ENCODE data around the gene THOC5. TPM values are rescaled to one million over a fixed set of nuclear protein-coding genes. Genes with fewer than 3 reads are reported as not detected.

The THOC5 gene
- total and polyA plus RNA-seq, 3 experiments from 2014 or later, result 28.5 to 64.1 (median 62.6) TPM

DNA sequence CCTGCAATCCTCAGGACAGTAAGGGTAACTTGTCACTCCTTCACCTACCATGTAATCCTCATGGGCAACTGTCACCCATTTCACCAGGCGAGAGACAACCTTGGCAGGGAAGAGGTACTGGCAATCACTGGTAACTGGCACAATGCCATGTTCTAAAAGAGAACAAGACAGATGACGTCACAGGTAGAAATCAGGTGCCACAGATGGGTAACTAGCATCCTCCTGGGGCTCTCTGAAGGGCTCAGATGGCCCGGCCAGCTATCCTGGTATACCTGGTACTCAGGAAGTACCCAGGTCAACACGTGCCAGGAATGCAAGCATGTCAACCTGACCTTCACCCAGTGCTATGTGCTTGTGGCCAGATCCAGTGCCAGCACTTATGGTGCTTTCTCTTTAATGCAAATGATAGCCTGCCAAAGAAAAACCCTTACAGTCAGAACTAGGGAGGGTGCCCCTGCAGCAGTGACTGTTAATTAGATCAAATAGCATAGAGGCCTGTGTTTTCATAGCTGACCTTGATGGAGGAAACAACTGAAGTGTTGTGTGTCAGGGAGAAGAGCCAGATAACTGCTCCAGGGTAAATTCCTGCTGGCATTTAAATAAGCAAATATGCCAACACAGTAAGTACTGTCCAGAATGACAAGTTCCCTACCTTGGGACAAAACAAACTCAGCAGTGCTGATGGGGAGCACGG is 36.2 kb downstream of the THOC5 start:
- Histone ChIP-seq H3K9me3 (ENCODE audit: low read length) (no peaks in the 10 kb centered on the region), H3K27me3 (ENCODE audit: insufficient read depth, low read length, poor library complexity, severe bottlenecking) (no peaks in the 10 kb centered on the region), H3K36me3 (ENCODE audit: insufficient read depth, low read length) (peaks cover 58% of the 10 kb centered on the region), H3K4me1 (ENCODE audit: insufficient read depth, low read length) (no peaks in the 10 kb centered on the region), H3K27ac (ENCODE audit: low read depth, low read length) (no peak overlapping the region), H3K4me3 (ENCODE audit: low read length) (no peak overlapping the region)
- no peak for DNase-seq
- Mint-ChIP-seq H3K36me3 (peaks cover 4 to 80% (median 18%) of the 10 kb centered on the region in 3 donors), H3K4me1 (no peaks in the 10 kb centered on the region), H3K4me3 (no peak overlapping the region), H3K9me3 (no peaks in the 10 kb centered on the region), H3K27me3 (no peaks in the 10 kb centered on the region), H3K27ac (peak overlapping the region in 3 of 8 donors; percentile 26 to 70 (median 54))
- POLR2A ChIA-PET, result no interaction called here
- CTCF ChIA-PET, result no interaction called here

DNA sequence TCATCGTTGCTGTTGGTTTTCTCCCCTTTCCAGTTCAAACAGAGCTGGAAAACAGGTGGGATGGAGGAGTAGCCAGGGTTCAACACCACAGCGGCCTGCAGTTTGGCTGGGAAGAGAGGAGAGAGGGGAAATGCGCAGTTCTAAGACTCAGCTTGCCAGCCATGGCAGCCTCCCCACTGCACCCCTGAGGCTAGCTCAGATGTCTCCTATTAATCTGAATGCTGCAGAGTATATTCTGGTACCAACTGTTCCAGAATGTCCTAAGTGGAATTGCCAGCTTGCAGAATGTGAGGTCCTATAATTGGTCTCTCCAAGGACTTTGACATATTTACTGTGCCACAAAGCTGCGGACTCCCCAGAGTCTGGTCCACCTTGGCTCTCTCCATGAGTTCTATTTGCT is 41.5 kb downstream of the THOC5 start:
- ChIA-PET POLR2A (no interaction called here), CTCF (no interaction called here)
- no peak overlapping the region for H3K4me3 Mint-ChIP-seq
- H3K36me3 Mint-ChIP-seq, result peaks cover 0 to 80% (median 16%) of the 10 kb centered on the region in 3 donors
- Histone ChIP-seq H3K27me3 (ENCODE audit: insufficient read depth, low read length, poor library complexity, severe bottlenecking) (no peaks in the 10 kb centered on the region), H3K9me3 (ENCODE audit: low read length) (no peaks in the 10 kb centered on the region), H3K27ac (ENCODE audit: low read depth, low read length) (no peak overlapping the region), H3K36me3 (ENCODE audit: insufficient read depth, low read length) (peaks cover 40% of the 10 kb centered on the region), H3K4me3 (ENCODE audit: low read length) (no peak overlapping the region), H3K4me1 (ENCODE audit: insufficient read depth, low read length) (no peaks in the 10 kb centered on the region)
- H3K27ac Mint-ChIP-seq, result peak overlapping the region in 2 of 8 donors; percentile 52 to 75
- no peaks in the 10 kb centered on the region for H3K27me3 Mint-ChIP-seq
- H3K9me3 Mint-ChIP-seq, result no peaks in the 10 kb centered on the region
- no peaks in the 10 kb centered on the region for H3K4me1 Mint-ChIP-seq
- no peak for DNase-seq

DNA sequence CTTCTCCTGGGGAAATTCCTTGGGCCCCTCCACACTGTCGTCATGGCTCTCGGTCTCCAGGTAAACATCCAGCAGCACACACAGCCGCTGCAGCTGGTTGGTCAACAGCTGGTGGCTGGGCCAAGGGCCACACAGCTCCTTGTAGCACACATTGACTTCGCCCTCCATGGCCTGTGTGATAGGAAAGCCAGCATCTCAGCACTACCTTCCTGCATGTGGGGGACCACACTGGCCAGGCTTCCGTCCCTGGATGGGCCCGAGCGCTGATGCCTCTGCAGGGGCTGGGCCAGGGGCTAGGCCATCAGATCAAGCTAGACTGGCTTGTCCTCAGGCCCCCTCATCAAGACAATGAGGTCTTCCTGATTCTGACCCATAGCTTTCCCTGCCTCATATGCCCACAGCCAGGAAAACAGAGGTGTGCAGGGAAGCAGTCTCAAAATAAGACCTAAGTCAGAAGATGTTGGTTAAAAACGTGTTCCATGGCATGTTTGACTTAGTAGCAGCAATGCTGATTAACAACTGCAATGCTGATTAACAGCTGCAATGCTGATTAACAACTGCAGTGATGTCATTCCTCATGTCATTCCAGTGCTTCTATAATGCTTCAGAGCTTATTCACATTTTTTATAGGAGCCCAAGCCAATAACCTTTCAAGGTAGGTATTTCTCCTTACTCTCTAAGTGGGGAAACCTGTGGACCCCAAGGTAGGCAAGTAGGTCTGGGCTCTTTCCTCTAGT is 42.3 kb downstream of the THOC5 start:
- Mint-ChIP-seq H3K36me3 (peaks cover 0 to 80% (median 16%) of the 10 kb centered on the region in 3 donors), H3K27me3 (no peaks in the 10 kb centered on the region), H3K4me1 (no peaks in the 10 kb centered on the region), H3K4me3 (no peak overlapping the region), H3K27ac (peak overlapping the region in 3 of 8 donors; percentile 15 to 33 (median 29)), H3K9me3 (no peaks in the 10 kb centered on the region)
- Histone ChIP-seq H3K9me3 (ENCODE audit: low read length) (no peaks in the 10 kb centered on the region), H3K36me3 (ENCODE audit: insufficient read depth, low read length) (peaks cover 33% of the 10 kb centered on the region), H3K27ac (ENCODE audit: low read depth, low read length) (no peak overlapping the region), H3K4me3 (ENCODE audit: low read length) (no peak overlapping the region), H3K27me3 (ENCODE audit: insufficient read depth, low read length, poor library complexity, severe bottlenecking) (no peaks in the 10 kb centered on the region), H3K4me1 (ENCODE audit: insufficient read depth, low read length) (no peaks in the 10 kb centered on the region)
- no peak for DNase-seq
- POLR2A ChIA-PET, result no interaction called here
- CTCF ChIA-PET, result interaction anchor here (1.5 kb wide), 1 partner anchor 10 kb away, joined by 5 read pairs; no protein-coding TSS in a partner anchor

DNA sequence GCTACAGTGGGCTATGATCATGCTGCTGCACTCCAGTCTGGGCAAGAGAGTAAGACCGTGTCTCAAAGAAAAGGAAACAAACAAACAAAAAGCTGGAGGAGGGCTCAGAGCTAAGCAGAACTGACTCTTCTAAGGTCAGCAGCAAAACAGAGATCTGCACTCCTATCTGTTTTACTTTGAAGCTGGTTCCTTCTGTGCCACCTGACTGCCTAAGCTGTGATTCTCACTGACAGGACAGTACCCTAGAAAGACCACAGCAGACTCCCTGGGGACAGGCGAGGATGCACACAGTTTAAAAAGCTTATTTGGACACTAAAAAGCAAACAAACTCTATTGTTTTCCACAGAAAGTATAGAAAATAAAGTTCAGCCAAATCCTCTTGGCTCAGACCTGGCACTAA is 43.0 kb downstream of the THOC5 start:
- Mint-ChIP-seq H3K27me3 (no peaks in the 10 kb centered on the region), H3K4me1 (no peaks in the 10 kb centered on the region), H3K9me3 (no peaks in the 10 kb centered on the region), H3K36me3 (peaks cover 0 to 79% (median 15%) of the 10 kb centered on the region in 3 donors), H3K27ac (peak overlapping the region in 2 of 8 donors; percentile 38 to 46), H3K4me3 (no peak overlapping the region)
- peaks cover 31% of the 10 kb centered on the region for H3K36me3 ChIP-seq (ENCODE audit: insufficient read depth, low read length)
- H3K4me1 ChIP-seq (ENCODE audit: insufficient read depth, low read length), result no peaks in the 10 kb centered on the region
- ChIA-PET POLR2A (no interaction called here), CTCF (interaction anchor here (1.5 kb wide), 1 partner anchor 11 kb away, joined by 5 read pairs; no protein-coding TSS in a partner anchor)
- H3K27me3 ChIP-seq (ENCODE audit: insufficient read depth, low read length, poor library complexity, severe bottlenecking), result no peaks in the 10 kb centered on the region
- DNase-seq, result no peak
- H3K4me3 ChIP-seq (ENCODE audit: low read length), result no peak overlapping the region
- H3K9me3 ChIP-seq (ENCODE audit: low read length), result no peaks in the 10 kb centered on the region
- no peak overlapping the region for H3K27ac ChIP-seq (ENCODE audit: low read depth, low read length)

DNA sequence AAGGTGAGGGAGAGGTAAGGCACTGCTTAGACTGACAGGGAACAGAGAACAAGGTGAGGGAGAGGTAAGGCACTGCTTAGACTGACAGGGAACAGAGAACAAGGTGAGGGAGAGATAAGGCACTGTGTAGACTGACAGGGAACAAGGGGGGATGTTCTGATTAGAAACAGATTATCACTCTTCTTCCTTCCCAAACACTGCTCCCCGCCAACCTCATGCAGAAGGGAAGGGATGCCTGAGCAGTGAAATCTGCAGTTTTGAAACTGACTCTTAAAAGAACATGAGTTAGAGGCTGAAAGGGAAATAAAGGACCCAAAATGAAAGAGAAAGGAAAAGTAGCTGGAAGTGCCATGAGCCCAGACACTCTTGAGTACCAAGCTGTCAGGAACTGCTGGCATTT is 43.7 kb downstream of the THOC5 start:
- Histone ChIP-seq H3K9me3 (ENCODE audit: low read length) (no peaks in the 10 kb centered on the region), H3K27ac (ENCODE audit: low read depth, low read length) (no peak overlapping the region), H3K4me1 (ENCODE audit: insufficient read depth, low read length) (no peaks in the 10 kb centered on the region), H3K4me3 (ENCODE audit: low read length) (no peak overlapping the region), H3K36me3 (ENCODE audit: insufficient read depth, low read length) (peaks cover 31% of the 10 kb centered on the region), H3K27me3 (ENCODE audit: insufficient read depth, low read length, poor library complexity, severe bottlenecking) (no peaks in the 10 kb centered on the region)
- POLR2A ChIA-PET, result no interaction called here
- Mint-ChIP-seq H3K36me3 (peaks cover 0 to 80% (median 13%) of the 10 kb centered on the region in 3 donors), H3K4me3 (no peak overlapping the region), H3K27ac (peak overlapping the region in 4 of 8 donors; percentile 62 to 84 (median 75)), H3K27me3 (no peaks in the 10 kb centered on the region), H3K9me3 (no peaks in the 10 kb centered on the region), H3K4me1 (no peaks in the 10 kb centered on the region)
- CTCF ChIA-PET, result no interaction called here
- DNase-seq, result no peak

DNA sequence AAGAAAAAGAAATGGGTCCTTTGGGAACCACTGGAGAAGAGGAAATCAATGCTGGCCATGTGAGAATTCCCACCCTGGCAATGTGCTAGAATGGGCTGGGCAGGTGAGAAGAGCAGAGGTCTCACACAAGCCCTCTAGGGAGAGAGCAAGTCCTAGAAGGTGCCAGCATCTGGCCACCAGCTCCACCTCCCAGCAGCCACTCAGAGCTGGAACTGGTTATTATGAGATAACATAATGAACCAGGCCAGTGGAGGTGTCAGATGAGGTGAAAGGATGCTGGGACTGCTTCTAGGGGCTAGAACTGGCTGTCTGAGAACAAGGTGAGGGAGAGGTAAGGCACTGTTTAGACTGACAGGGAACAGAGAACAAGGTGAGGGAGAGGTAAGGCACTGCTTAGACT is 44.3 kb downstream of the THOC5 start:
- Histone ChIP-seq H3K4me1 (ENCODE audit: insufficient read depth, low read length) (no peaks in the 10 kb centered on the region), H3K9me3 (ENCODE audit: low read length) (no peaks in the 10 kb centered on the region), H3K27ac (ENCODE audit: low read depth, low read length) (no peak overlapping the region), H3K27me3 (ENCODE audit: insufficient read depth, low read length, poor library complexity, severe bottlenecking) (no peaks in the 10 kb centered on the region), H3K4me3 (ENCODE audit: low read length) (no peak overlapping the region), H3K36me3 (ENCODE audit: insufficient read depth, low read length) (peaks cover 31% of the 10 kb centered on the region)
- ChIA-PET CTCF (no interaction called here), POLR2A (no interaction called here)
- peak overlapping the region in 3 of 8 donors; percentile 38 to 46 (median 44) for H3K27ac Mint-ChIP-seq
- no peaks in the 10 kb centered on the region for H3K27me3 Mint-ChIP-seq
- no peaks in the 10 kb centered on the region for H3K4me1 Mint-ChIP-seq
- H3K4me3 Mint-ChIP-seq, result no peak overlapping the region
- no peak for DNase-seq
- H3K9me3 Mint-ChIP-seq, result no peaks in the 10 kb centered on the region
- peaks cover 0 to 78% (median 13%) of the 10 kb centered on the region in 3 donors for H3K36me3 Mint-ChIP-seq

DNA sequence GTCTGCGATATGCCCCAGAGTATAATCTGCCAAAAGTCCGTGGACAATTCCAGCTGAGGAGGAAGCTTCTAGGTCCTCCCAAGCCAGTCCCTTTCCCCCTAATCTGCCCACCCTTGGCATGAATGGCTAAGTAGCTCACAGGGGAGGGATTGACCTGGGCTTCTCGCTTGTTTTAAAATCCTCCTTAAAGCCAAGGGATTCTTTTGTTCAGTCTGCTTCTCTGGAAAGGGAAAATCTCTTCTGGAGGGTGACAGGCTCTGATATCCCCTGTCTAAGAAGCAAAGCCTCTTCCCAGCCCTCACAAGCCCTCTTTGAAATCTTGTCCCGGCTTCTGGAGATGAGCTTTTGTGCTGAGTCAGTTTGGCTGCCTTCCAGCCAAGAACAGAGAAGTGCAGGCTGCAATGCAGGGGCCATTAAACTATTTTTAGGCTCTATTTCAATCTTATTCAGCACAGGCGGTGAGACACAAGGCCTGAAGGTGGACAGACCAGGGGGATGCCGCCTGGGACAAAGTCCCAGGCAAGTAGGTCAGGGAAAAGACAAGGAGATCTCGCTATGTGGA is 49.7 kb downstream of the THOC5 start:
- Mint-ChIP-seq H3K27me3 (no peaks in the 10 kb centered on the region), H3K27ac (peak overlapping the region in 2 of 8 donors; percentile 20 to 26), H3K9me3 (no peaks in the 10 kb centered on the region), H3K4me1 (no peaks in the 10 kb centered on the region), H3K36me3 (peaks cover 0 to 52% (median 10%) of the 10 kb centered on the region in 3 donors), H3K4me3 (no peak overlapping the region)
- no peaks in the 10 kb centered on the region for H3K9me3 ChIP-seq (ENCODE audit: low read length)
- H3K4me3 ChIP-seq (ENCODE audit: low read length), result no peak overlapping the region
- no peak overlapping the region for H3K27ac ChIP-seq (ENCODE audit: low read depth, low read length)
- H3K27me3 ChIP-seq (ENCODE audit: insufficient read depth, low read length, poor library complexity, severe bottlenecking), result no peaks in the 10 kb centered on the region
- H3K4me1 ChIP-seq (ENCODE audit: insufficient read depth, low read length), result no peaks in the 10 kb centered on the region
- POLR2A ChIA-PET, result no interaction called here
- no peak for DNase-seq
- CTCF ChIA-PET, result no interaction called here
- peaks cover 12% of the 10 kb centered on the region for H3K36me3 ChIP-seq (ENCODE audit: insufficient read depth, low read length)

DNA sequence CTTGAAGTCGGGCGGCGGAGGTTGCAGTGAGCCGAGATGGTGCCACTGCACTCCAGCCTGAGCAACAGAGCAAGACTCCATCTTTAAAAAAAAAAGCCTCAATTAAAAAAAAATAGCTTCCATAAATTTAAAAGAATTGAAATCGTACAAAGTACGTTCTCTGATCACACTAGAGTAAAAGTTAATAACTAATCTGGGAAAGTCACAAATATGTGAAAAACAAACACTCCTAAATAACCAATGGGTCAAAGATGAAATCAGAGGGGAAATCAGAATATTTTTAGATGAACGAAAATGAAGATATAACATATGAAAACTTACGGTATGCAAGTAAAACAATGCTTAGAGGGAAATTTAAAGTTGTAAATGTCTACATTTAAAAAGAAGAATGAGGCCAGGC is 53.7 kb downstream of the THOC5 start:
- no peak overlapping the region for H3K4me3 Mint-ChIP-seq
- peaks cover 0 to 21% (median 9%) of the 10 kb centered on the region in 3 donors for H3K36me3 Mint-ChIP-seq
- H3K4me1 Mint-ChIP-seq, result no peaks in the 10 kb centered on the region
- POLR2A ChIA-PET, result no interaction called here
- no peaks in the 10 kb centered on the region for H3K9me3 Mint-ChIP-seq
- no peaks in the 10 kb centered on the region for H3K9me3 ChIP-seq (ENCODE audit: low read length)
- no peak overlapping the region for H3K4me3 ChIP-seq (ENCODE audit: low read length)
- no peak for DNase-seq
- H3K27me3 Mint-ChIP-seq, result no peaks in the 10 kb centered on the region
- H3K4me1 ChIP-seq (ENCODE audit: insufficient read depth, low read length), result no peaks in the 10 kb centered on the region
- H3K27ac Mint-ChIP-seq, result no peak overlapping the region
- no peaks in the 10 kb centered on the region for H3K36me3 ChIP-seq (ENCODE audit: insufficient read depth, low read length)
- no peak overlapping the region for H3K27ac ChIP-seq (ENCODE audit: low read depth, low read length)
- CTCF ChIA-PET, result no interaction called here
- H3K27me3 ChIP-seq (ENCODE audit: insufficient read depth, low read length, poor library complexity, severe bottlenecking), result no peaks in the 10 kb centered on the region
